ENCODE results near the gene ATG7.
"Not testable (repeated sequence)": the region's sequence is repeated elsewhere in the genome, so short reads cannot be mapped to it uniquely, and the experiment has no call there.

Gene ATG7

DNA sequence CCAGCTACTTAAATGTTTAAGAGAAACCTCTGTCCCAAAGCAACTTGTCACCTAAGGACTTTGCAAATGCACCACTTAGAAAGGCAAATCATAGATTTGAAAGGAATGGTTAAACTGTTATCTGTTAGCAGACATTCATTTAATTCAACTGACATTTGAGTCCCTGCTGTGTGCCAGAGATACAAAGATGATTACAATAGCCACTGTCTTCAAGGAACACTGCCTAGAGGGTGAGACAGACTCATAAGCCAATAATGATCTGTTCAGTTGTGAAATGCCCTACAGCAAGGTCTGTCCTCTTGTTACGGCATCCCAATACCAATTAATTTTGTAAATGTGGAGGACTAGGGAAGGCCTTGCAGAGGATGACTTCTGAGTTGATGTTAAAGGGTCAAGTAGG, 113.1 kb downstream of the ATG7 start:
- no peak for DNase-seq (ENCODE audit: low read depth in 1 of 2, low spot score in 1 of 2)

DNA sequence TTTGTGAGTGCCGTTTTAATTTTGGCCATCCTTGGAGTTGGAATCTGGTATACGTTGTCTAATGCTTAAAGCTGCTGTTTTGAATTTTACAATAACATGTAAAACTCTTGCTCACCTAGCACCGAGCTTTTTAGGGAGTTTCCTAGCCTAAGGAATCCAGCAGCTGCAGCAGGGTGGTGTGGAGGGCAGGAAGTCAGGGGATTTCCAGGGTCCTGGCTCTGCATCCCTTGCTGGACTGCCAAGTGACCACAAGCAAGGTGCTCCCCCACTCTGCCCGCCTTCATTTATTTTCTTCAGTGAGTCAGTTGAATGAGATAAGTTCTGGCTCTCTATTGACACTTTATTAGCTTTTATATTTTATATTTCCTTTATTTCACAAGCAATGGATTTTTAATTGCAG, 113.7 kb downstream of the ATG7 start:
- no peak for DNase-seq (ENCODE audit: low read depth in 1 of 2, low spot score in 1 of 2)

GRCh38 chr3:11386465-11387113, 114.4 kb downstream of the ATG7 start:
- DNase-seq (ENCODE audit: low read depth in 1 of 2, low spot score in 1 of 2) = no peak

DNA sequence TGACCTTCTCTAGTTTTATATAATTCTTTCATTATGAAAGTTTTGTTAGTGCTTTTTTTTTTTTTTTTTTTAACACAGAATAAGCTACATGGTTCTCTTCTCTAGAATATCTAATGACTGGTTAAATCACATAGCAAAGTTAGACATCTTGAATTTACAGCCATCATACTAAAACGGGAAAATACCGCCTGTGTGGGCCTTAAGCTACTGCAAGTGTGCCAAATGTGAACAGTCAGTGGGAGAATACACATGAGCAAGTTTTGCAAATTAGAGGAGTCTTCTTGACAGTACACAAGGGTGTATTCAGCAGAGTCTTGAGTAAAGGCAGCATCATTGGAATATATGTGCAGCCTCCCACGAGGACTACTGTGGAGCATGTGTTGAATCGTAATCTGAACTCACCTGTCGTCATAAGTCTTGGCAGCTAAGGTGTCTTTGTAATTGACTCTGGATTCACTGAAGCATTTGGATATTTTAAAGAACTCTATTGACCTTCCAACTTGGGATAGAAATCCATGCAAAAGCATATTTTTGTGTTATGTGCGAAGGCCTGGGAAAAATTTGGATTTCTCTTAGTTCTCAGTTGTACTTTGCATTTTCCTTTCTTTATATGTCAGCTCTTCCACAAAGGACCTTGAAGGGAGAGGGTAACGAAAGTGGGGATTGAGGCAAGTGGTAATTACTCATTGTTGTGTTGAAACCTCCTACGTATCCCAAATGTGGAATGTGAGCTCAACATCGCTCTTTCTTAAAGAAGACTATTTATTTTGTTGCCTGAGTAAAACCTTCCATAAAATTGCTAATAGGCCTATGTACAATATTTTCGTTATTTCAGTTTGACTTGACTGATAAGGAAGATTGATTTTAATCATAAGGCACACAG, 117.4 kb downstream of the ATG7 start:
- DNase-seq (ENCODE audit: low read depth in 1 of 2, low spot score in 1 of 2) = no peak

GRCh38 chr3:11390411-11391131, 118.4 kb downstream of the ATG7 start:
- no peak for DNase-seq (ENCODE audit: low read depth in 1 of 2, low spot score in 1 of 2)

- DNase-seq (ENCODE audit: low read depth in 1 of 2, low spot score in 1 of 2) = no peak
These were observed 119.1 kb downstream of the ATG7 start for GRCh38 chr3:11391174-11391879.

DNA sequence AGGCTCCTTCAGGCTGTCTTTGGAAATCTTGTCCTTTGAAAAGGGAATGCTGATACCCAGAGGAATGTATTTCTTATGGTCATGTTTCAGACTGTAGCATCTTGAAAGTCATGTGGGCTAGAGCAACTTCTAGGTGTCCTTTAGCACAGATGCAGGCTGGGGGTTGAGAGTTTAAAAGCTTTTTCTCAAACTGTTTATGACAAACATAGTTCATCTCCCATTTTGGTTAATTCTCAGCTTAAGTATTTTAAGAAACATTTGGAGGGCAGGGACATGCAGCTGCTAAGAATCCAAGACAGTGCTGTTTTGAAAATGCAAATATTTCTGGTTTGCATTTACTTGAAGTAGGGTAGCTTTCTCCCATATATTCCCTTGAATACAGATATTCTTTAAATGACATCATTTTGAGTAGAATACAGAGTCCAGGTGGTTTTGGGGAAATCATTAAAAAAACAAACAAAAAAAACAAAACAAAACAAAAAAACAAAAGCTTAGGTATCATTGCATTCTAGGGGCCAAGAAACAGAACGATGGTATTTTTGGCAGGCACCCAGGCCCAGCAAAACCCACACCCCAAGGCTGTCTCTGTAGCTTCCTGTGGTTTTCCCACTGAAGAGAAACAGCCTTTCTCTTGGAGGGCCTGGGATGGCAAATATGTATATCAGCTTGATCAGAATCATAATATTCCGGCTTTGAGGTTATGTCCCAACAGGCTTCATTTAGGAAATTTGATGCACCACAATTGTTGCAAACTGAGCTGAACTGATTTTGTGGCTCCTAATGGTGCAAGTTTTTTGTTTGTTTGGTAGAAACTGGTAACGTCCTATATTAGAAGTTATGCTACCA, 120.0 kb downstream of the ATG7 start:
- no peak for DNase-seq (ENCODE audit: low read depth in 1 of 2, low spot score in 1 of 2)

GRCh38 chr3:11392860-11393114, 120.6 kb downstream of the ATG7 start:
- DNase-seq (ENCODE audit: low read depth in 1 of 2, low spot score in 1 of 2) = no peak

DNA sequence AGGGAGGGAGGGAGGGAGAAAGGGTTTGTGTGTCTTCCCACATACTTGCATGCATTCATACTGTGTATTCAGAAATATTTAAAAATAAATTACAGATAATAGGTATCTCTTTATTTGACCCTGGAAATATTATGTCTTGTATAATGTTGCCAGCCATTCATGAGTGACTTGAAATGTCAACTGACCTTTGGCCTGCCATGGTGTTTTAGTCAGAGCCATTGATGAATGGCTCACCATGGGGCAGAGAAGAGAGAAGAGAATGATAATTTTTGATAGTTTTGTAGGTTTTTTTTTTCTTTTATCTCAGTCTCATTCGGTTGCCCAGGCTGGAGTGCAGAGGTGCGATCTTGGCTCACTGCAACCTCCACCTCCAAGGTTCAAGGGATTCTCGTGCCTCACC, 121.2 kb downstream of the ATG7 start:
- DNase-seq (ENCODE audit: low read depth in 1 of 2, low spot score in 1 of 2) = no peak

DNA sequence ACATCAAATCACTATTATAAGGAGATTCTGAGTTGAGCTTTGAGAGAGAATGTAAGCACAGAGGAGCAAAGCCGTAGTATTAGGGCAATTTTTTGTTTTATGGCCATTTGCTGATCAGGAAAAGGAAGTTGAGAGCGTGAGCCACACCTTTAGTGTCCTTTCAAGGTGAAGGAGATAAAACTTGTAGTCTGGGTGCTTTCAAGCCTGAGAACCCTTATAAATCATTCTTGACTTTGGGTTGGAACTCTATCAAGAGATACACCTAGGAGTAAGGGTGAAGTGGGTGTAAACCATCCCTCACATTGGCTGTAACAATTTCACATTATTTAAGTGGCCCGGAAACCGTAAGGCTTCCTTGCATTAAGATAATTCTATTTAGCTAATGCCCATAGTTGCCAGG, 122.2 kb downstream of the ATG7 start:
- DNase-seq (ENCODE audit: low read depth in 1 of 2, low spot score in 1 of 2) = no peak

- no peak for DNase-seq (ENCODE audit: low read depth in 1 of 2, low spot score in 1 of 2)
These were observed 128.0 kb downstream of the ATG7 start for GRCh38 chr3:11400213-11400612.

- no peak for DNase-seq (ENCODE audit: low read depth in 1 of 2, low spot score in 1 of 2)
These were observed 129.2 kb downstream of the ATG7 start for GRCh38 chr3:11401434-11401833.

DNA sequence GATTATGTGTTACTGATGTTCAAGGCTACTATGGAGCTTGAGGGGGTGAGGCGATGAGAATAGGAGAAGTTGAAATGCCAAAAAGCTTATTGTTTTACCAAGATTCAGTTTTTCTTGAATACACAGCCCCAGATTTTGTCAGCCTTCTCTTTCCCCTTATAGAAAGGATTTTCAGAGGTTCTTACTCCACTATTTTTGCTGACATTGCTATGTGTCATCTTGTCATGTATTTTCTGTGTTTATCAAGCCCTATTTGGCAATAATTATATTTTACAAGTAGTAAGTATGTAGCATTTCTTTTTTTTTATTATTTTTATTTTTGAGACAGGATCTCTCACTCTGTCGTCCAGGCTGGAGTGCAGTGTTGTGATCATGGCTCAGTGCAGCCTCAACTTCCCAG, 133.1 kb downstream of the ATG7 start:
- no peak for DNase-seq (ENCODE audit: low read depth in 1 of 2, low spot score in 1 of 2)

DNA sequence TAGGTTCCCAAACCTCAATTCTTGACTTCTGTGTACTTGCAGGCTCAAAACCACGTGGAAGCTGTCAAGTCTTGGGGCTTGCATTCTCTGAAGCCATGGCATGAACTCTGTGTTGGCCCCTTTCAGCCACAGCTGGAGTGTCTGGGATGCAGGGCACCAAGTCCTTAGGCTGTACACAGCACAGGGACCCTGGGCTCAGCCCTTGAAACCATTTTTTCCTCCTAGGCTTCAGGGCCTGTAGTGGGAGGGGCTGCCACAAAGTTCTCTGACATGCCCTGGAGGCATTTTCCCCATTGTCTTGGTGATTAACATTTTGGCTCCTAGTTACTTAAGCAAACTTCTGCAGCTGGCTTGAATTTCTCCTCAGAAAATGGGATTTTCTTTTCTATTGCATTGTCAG, 135.4 kb downstream of the ATG7 start:
- no peak for DNase-seq (ENCODE audit: low read depth in 1 of 2, low spot score in 1 of 2)

- DNase-seq (ENCODE audit: low read depth in 1 of 2, low spot score in 1 of 2) = not testable (repeated sequence)
These were observed 136.2 kb downstream of the ATG7 start for GRCh38 chr3:11408324-11408859.

DNA sequence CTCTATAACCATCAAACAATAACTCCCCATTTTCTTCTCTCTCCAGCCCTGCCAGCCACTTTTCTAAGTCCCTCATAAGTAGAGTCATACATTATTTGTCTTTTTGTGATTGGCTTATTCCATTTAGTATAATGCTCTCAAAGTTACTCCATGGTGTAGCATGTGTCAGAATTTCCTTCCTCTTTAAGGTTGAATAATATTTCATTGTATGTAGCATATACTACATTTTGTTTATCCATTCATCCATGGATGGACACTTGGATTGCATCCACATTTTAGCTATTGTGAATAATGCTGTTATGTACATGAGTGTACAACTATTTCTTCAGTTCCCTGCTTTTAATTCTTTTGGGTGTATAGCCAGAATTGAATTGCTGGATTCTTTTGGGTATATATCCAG, 138.4 kb downstream of the ATG7 start:
- no peak for DNase-seq (ENCODE audit: low read depth in 1 of 2, low spot score in 1 of 2)

- DNase-seq (ENCODE audit: low read depth in 1 of 2, low spot score in 1 of 2) = no peak
These were observed 139.8 kb downstream of the ATG7 start for GRCh38 chr3:11411956-11412355.

DNA sequence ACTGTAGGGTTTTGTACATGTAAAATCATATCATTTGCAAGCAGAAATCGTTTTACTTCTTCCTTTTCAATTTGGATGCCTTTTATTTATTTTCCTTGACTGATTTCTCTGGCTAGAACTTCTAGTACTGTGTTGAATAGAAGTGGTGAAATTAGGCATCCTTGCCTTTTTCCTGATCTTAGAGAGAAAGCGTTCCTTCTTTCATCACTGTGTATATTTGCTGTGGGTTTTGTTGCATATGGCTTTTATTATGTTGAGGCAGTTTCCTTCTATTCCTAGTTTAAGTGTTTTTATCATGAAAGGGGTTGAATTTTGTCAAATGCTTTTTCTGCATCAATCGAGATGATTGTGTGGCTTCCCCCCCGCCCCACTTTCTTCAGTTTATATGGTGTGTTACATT, 140.9 kb downstream of the ATG7 start:
- DNase-seq (ENCODE audit: low read depth in 1 of 2, low spot score in 1 of 2) = no peak

- DNase-seq (ENCODE audit: low read depth in 1 of 2, low spot score in 1 of 2) = no peak
These were observed 142.9 kb downstream of the ATG7 start for GRCh38 chr3:11415099-11415498.

- no peak for DNase-seq (ENCODE audit: low read depth in 1 of 2, low spot score in 1 of 2)
These were observed 147.9 kb downstream of the ATG7 start for GRCh38 chr3:11420066-11420465.

DNA sequence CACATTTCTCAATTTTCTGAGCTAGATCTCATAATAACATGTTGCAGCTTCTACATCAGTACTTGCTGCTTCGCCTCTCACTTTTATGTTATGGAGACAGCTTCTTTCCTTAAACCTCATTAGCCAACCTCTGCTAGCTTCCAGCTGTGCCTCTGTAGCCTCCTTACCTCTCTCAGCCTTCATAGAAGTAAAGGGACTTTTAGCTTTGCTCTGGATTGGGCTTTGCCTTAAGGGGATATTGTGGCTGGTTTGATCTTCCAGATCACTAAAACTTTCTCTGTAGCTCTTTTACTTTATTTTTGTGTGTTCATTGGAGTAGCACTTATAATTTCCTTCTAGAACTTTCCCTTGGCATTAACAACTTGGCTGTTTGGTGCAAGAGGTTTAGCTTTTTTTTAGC, 150.1 kb downstream of the ATG7 start:
- no peak for DNase-seq (ENCODE audit: low read depth in 1 of 2, low spot score in 1 of 2)
